Central memory CD4-positive, alpha-beta T cell (primary cell): ENCODE results near the gene NEDD4L.
"Not testable (repeated sequence)": the region's sequence is repeated elsewhere in the genome, so short reads cannot be mapped to it uniquely, and the experiment has no call there.

Source experiments
- DNase-seq: peaks from one replicate; pipeline ENCODE4 v3.0.0; 2022

The NEDD4L gene

GRCh38 chr18:58158008-58158407 is 114.0 kb downstream of the NEDD4L start:
- DNase-seq = no peak

DNA sequence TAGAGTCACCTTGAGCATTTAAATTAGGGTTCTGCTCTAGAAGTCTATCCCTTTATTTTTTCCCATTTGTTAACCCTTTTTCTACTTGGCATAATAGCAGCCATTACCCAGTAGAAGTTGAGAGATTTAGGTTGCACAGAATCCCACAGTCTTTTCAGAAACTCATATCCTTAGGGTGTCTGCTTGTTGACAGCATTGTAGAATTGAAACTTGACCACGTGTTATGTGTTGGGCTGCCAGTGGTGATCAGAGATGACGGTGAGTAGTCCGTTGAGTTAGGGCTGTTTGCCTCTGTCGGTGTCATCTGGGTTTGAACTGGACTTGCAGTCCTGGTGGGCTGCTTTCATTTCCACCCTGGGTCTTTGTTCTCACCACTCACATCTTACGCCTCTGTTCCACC is 114.4 kb downstream of the NEDD4L start:
- no peak for DNase-seq

DNA sequence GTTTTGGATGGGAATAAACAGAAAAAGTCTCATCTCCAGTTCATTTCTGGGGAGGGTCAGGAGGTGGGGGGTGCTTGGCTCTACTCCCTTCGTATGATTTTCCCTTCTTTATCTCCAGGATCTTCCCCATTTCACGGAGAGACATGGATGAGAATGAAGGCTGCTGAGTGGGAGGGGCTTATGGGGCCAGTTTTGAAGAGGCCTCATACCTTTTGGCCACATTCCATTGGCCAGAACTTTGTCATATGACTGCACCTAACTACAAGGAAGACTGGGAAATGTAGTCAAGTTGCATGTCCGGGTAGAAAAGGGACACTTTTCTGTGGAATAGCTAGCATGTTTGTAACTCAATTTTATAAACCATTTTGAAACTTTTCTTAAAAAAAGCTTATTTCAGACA is 117.6 kb downstream of the NEDD4L start:
- no peak for DNase-seq

- no peak for DNase-seq
These were observed 118.1 kb downstream of the NEDD4L start for GRCh38 chr18:58162127-58162526.

DNA sequence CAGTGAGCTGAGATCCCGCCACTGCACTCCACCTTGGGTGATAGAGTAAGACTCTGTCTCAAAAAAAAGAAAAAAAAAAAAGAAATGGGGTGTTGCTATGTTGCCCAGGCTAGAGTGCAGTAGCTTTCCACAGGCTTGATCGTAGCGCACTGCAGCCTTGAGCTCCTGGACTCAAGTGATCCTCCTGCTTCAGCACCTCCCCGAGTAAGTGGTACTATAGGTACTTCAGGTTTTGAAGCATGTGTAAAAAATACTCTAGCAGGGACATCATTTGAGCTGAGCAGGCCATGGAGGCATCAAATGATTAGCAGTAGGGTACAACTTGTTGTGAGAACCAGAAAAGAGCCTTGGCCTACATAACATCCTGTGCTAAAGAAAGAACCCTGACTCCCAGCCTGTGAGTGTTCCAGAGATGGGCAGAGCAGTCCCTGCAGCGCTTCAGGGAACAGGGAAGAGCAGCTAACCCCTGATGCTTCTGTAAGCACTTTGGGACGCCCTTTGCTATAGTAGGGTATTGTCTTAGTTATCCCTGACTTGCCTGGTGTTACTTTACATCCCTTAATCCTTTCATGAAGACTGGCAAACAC is 119.1 kb downstream of the NEDD4L start:
- no peak for DNase-seq

- DNase-seq = no peak
These were observed 122.3 kb downstream of the NEDD4L start for GRCh38 chr18:58166278-58166844.

DNA sequence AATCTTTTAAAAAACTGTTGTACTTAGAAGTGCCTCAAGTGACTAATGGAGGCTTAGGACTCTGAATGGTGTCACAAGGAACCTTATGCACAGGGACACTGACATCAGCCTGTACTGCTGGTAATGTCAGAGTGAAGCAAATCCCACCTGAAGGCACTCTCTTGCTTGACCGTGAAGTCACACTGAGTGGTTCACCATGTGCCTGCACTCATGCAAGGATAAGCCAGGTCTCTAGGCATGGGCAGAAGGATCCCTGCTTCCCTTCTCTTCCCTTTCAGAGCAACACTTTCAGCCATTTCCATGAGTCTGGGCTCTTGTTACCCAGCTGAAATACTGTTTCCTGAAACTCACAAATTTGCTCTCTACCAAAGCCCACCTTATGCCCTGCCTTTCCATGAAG is 123.0 kb downstream of the NEDD4L start:
- DNase-seq = no peak

GRCh38 chr18:58168221-58168620 is 124.2 kb downstream of the NEDD4L start:
- DNase-seq = no peak

- no peak for DNase-seq
These were observed 125.0 kb downstream of the NEDD4L start for GRCh38 chr18:58168993-58169392.

GRCh38 chr18:58169472-58169871 is 125.4 kb downstream of the NEDD4L start:
- DNase-seq = no peak

DNA sequence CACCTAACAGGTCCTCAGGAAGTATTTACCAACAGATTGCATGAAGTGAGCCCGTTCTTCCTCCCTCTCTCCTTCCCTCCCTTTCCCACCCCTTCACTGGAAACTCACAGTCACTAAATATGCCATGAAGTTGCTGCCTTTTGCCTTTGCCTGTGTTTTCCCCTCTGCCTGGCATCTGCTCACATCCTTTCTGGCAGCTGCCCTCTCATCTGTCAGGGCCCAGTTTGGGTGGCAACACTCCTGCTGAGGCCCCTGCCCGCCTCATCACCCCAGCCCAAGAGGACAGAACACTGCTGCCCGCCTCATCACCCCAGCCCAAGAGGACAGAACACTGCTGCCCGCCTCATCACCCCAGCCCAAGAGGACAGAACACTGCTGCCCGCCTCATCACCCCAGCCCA is 126.0 kb downstream of the NEDD4L start:
- DNase-seq = not testable (repeated sequence)

- no peak for DNase-seq
These were observed 128.0 kb downstream of the NEDD4L start for GRCh38 chr18:58172031-58172430.

GRCh38 chr18:58174285-58174684 is 130.3 kb downstream of the NEDD4L start:
- DNase-seq = no peak

- DNase-seq = no peak
These were observed 131.2 kb downstream of the NEDD4L start for GRCh38 chr18:58175122-58175785.

GRCh38 chr18:58175786-58176176 is 131.8 kb downstream of the NEDD4L start:
- DNase-seq = no peak

GRCh38 chr18:58177004-58177717 is 133.1 kb downstream of the NEDD4L start:
- DNase-seq = no peak

GRCh38 chr18:58177896-58178470 is 134.0 kb downstream of the NEDD4L start:
- DNase-seq = no peak

- DNase-seq = no peak
These were observed 134.5 kb downstream of the NEDD4L start for GRCh38 chr18:58178511-58178910.

GRCh38 chr18:58180172-58180571 is 136.1 kb downstream of the NEDD4L start:
- DNase-seq = no peak

DNA sequence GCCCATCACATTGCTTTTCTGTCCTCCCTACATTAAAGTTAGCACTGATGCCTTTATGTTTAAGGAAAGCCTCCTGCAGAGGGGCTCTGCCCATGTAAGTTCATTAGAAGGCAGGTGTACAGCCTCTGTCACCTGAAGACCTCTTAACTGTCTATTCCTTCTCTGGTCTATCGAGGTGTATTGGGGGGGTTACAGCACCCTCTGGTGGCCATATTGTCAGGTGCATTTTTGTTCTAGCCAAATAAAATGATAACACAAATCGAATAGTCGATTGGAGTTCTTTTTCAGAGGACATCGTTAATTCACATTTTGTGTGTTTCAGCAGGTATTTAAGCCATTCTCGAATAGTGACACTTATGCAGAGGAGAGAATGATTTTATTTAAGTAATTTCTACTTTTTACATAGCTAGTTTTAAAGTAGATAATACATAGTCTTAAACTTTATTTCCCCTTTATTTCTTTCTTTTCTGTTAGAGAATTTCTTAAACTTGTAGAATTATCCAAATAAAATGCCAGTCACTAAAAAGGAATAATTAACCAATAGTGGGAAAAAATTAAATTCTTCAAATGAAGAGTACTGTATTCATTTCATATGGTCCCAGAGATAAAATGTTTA is 136.8 kb downstream of the NEDD4L start:
- DNase-seq = peak; percentile 38

- no peak for DNase-seq
These were observed 138.0 kb downstream of the NEDD4L start for GRCh38 chr18:58181988-58182387.

DNA sequence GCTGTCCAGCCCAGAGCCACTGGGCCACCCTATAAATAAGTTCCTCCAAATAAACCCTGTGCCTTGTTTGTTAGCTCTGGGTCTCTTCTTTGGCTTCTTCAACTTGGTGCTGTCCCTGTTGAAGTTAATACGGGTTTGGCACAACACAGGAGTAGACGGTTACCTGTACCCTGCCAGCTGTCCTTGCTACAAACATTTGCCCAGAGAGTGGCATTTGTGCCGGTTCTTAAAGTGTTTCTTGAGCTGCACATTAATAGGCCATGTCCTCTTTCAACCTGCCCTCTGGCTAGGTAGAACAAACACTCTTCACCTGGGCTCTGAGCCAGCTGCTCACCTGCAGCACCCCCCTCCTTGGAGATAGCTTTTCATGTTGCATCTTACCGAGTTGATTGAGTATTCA is 139.2 kb downstream of the NEDD4L start:
- DNase-seq = no peak
